GM12892 (cell line): Measurements from ENCODE around the gene CYP19A1.

Experiments used
- POLR2A ChIP-seq: IDR thresholded peaks from 2 replicates; pipeline ENCODE4 v1.6.1; 2011; ENCODE audit warnings: low read depth, low read length, control low read depth
- POLR2AphosphoS5 ChIP-seq: IDR thresholded peaks from 2 replicates; pipeline ENCODE4 v1.6.1; 2011; ENCODE audit warnings: low read depth, low read length, control low read depth

DNA sequence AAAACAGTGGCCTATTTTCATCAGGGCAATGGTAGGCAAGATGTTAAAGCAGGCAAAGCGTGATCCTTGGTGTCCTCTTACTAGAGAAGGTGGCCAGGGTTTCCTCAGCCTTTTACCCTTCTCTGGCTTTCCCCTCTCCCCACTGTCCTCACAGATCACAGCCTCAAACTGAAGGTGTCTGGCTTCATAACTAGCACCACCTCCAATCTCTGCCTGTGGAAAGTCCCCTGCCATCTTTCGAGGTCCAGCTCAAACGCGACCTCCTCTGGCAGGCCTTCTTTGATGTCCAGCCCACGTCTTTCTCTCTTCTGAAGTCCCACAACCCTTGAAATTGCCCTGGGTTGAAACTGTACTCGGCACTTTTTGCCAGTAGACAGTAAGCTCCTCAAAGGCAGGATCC, 35.9 kb downstream of the CYP19A1 start:
- no peak for TF ChIP-seq POLR2A
- no peak for TF ChIP-seq POLR2AphosphoS5
